Tibial nerve (tissue), 4 donors: ENCODE data around the gene HSF4. TPM values are rescaled to one million over a fixed set of nuclear protein-coding genes. Genes with fewer than 3 reads are reported as not detected.

Source experiments
- DNase-seq, 2 donors: peaks; one replicate each; pipeline ENCODE4 v3.0.0-alpha.2; 2019; ENCODE audit warnings: low spot score in 2 of 2
- H3K27ac ChIP-seq, 4 donors: fragments of 200-600 bp; sonication (generic) in 3 of 4; one replicate each; pipeline ENCODE4 v1.5.1; 2017 to 2019; ENCODE audit warnings: mild to moderate bottlenecking in 1 of 4
- H3K27me3 ChIP-seq, 2 donors: fragments of 200-600 bp; sonication (generic) in 1 of 2; one replicate each; pipeline versions ENCODE4 v1.5.1 to v1.6.0; 2017 to 2019
- H3K36me3 ChIP-seq, 3 donors: fragments of 200-600 bp; sonication (generic); one replicate each; pipeline ENCODE4 v1.5.1; 2018 to 2019
- H3K4me1 ChIP-seq, 4 donors: fragments of 200-600 bp; sonication (generic) in 3 of 4; one replicate each; pipeline ENCODE4 v1.5.1; 2017 to 2019
- H3K4me3 ChIP-seq, 4 donors: fragments of 200-600 bp; sonication (generic) in 3 of 4; one replicate each; pipeline ENCODE4 v1.5.1; 2017 to 2019; ENCODE audit warnings: mild to moderate bottlenecking in 1 of 4, moderate library complexity in 1 of 4
- H3K9me3 ChIP-seq, 4 donors: fragments of 200-600 bp; sonication (generic) in 3 of 4; one replicate each; pipeline ENCODE4 v1.5.1; 2017 to 2019
- EP300 ChIP-seq, 2 donors: sonication (generic); formaldehyde crosslinking; IDR thresholded peaks; one replicate each; pipeline ENCODE4 v1.6.1; 2017; ENCODE audit warnings: antibody characterized with exemption in 2 of 2, mild to moderate bottlenecking in 1 of 2
- POLR2A ChIP-seq, 2 donors: fragments of 450-650 bp; IDR thresholded peaks; one replicate each; pipeline ENCODE4 v1.6.1; 2017; ENCODE audit warnings: antibody characterized with exemption in 2 of 2, mild to moderate bottlenecking in 2 of 2, moderate library complexity in 2 of 2
- WGBS, 2 donors: methylation state at CpG; one replicate each; pipeline ENCODE4 v1.1.5; 2018; 5-methylcytosine and 5-hydroxymethylcytosine counted together
- total RNA-seq, 4 donors: library from RNA; depleted of rRNA; stranded (reverse); fragments of >200 nt; gene quantifications; one replicate each; pipeline ENCODE4 v1.1.0, GENCODE V29; 2016
- TF ChIP-seq, protein P1 (sequence below), 5 experiments: fragments of 200-600 bp in 3 of 5; fragments of 450-650 bp in 2 of 5; sonication (generic) in 3 of 5; IDR thresholded peaks; one replicate each; pipeline ENCODE4 v1.5.1; 2016 to 2019; ENCODE audit warnings: antibody characterized with exemption in 5 of 5, mild to moderate bottlenecking in 3 of 5, moderate library complexity in 2 of 5

Gene HSF4
- total RNA-seq, 4 donors from 2014 or later: 103 to 167 (median 153) TPM

DNA sequence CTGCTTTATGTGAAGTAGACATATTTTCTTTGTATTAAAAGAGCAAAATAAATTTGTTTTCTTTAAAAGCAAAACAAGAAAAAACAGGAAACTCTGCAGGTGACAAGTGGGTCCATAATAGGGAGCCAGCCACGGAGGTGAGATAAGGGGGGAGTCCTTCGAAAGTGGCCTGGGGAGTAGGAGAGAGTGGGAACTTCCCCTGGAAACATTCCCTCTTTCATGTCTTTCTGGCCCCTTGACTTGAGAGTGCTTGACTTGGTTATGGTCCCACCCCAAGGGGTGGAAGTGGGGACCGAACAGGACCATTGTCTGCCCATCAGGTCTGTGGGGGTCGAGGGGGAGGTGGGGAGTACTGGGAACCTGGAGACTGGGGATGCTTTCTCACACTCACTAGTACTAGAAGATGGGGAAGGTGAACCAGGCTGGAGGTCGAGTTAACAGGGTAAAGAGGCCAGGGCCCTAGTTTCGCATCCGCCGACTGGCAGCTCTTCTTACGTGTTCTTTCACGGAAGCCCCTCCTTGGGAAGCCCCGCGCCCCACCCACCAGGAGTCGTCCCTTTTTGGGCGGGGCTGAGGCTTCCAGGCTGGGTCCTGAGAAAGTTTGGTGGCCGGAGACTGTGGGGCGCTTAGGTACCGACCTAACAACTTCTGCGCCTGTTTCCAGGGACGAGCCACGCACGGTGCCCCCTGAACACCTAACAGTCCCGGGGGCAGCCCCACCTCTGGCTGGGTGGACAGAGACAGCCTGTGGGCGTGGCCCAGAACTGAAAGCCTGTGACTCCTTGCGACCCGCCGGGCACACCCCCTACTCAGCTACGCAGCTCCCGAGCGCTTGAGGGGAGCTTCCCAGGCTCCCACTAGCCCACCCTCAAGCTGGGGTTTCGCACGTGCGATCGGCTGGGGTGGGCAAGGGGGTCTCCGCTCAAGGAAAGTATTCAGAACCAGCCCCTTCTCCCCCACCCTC, 5.6 kb upstream of the HSF4 start:
- TF ChIP-seq EP300 (IDR thresholded peaks at IDR 0.05): no peak
- no peak for TF ChIP-seq POLR2A (IDR thresholded peaks at IDR 0.05)
- TF ChIP-seq, protein P1, sequence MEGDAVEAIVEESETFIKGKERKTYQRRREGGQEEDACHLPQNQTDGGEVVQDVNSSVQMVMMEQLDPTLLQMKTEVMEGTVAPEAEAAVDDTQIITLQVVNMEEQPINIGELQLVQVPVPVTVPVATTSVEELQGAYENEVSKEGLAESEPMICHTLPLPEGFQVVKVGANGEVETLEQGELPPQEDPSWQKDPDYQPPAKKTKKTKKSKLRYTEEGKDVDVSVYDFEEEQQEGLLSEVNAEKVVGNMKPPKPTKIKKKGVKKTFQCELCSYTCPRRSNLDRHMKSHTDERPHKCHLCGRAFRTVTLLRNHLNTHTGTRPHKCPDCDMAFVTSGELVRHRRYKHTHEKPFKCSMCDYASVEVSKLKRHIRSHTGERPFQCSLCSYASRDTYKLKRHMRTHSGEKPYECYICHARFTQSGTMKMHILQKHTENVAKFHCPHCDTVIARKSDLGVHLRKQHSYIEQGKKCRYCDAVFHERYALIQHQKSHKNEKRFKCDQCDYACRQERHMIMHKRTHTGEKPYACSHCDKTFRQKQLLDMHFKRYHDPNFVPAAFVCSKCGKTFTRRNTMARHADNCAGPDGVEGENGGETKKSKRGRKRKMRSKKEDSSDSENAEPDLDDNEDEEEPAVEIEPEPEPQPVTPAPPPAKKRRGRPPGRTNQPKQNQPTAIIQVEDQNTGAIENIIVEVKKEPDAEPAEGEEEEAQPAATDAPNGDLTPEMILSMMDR (IDR thresholded peaks at IDR 0.05): no peak
- peaks cover 0 to 36% of the 10 kb centered on the region in 2 donors for H3K27me3 ChIP-seq
- H3K36me3 ChIP-seq: no peaks in the 10 kb centered on the region
- peak overlapping the region; percentile 66 to 91 (median 82) for H3K4me3 ChIP-seq
- 5 to 10% methylated on average over 22 to 33 of the region's 34 CpGs for WGBS, 2 donors
- H3K9me3 ChIP-seq: no peaks in the 10 kb centered on the region
- H3K4me1 ChIP-seq: peaks cover 0 to 68% (median 36%) of the 10 kb centered on the region in 4 donors
- no peak for DNase-seq
- peak overlapping the region; percentile 31 to 87 (median 58) for H3K27ac ChIP-seq

DNA sequence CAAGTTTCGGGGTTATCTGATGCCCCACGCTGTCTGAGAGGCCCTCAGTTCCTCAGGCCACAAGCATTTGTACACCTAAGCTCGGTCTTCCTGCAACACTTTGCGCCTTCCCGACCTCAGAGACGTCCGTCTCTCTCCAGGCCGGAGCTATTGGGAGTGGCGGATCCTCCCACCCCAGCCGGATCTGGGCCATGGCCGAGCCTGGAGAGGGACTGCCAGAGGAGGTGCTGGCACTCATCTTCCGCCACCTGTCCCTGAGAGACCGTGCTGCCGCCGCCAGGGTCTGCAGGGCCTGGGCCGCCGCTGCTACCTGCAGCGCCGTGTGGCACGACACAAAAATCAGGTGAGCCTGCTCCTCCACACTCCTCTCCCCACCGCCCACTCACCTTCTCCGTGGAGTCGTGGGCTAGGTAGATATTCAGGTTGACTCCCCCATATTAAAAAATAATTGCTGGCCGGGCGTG, 2.9 kb upstream of the HSF4 start:
- peaks cover 0 to 73% (median 39%) of the 10 kb centered on the region in 4 donors for H3K4me1 ChIP-seq
- TF ChIP-seq, protein P1 (IDR thresholded peaks at IDR 0.05): no peak
- TF ChIP-seq EP300 (IDR thresholded peaks at IDR 0.05) (no peak), POLR2A (IDR thresholded peaks at IDR 0.05) (no peak)
- no peak for DNase-seq
- peaks cover 0 to 57% of the 10 kb centered on the region in 2 donors for H3K27me3 ChIP-seq
- no peaks in the 10 kb centered on the region for H3K9me3 ChIP-seq
- WGBS, 2 donors: 34% methylated on average over 20 to 25 of the region's 25 CpGs
- H3K27ac ChIP-seq: no peak overlapping the region
- no peaks in the 10 kb centered on the region for H3K36me3 ChIP-seq
- peak overlapping the region in 1 of 4 donors; percentile 85 for H3K4me3 ChIP-seq

GRCh38 chr16:67162506-67163163, 1.9 kb upstream of the HSF4 start:
- no peaks in the 10 kb centered on the region for H3K9me3 ChIP-seq
- peak overlapping the region in 2 of 4 donors; percentile 26 to 49 for H3K4me3 ChIP-seq
- DNase-seq: no peak
- H3K27me3 ChIP-seq: peaks cover 0 to 60% of the 10 kb centered on the region in 2 donors
- H3K36me3 ChIP-seq: no peaks in the 10 kb centered on the region
- TF ChIP-seq EP300 (IDR thresholded peaks at IDR 0.05) (no peak), POLR2A (IDR thresholded peaks at IDR 0.05) (no peak)
- TF ChIP-seq, protein P1 (IDR thresholded peaks at IDR 0.05): no peak
- H3K4me1 ChIP-seq: peaks cover 0 to 73% (median 39%) of the 10 kb centered on the region in 4 donors
- peak overlapping the region in 1 of 4 donors; percentile 78 for H3K27ac ChIP-seq
- WGBS, 2 donors: 24 to 37% methylated on average over 15 to 24 of the region's 44 CpGs

DNA sequence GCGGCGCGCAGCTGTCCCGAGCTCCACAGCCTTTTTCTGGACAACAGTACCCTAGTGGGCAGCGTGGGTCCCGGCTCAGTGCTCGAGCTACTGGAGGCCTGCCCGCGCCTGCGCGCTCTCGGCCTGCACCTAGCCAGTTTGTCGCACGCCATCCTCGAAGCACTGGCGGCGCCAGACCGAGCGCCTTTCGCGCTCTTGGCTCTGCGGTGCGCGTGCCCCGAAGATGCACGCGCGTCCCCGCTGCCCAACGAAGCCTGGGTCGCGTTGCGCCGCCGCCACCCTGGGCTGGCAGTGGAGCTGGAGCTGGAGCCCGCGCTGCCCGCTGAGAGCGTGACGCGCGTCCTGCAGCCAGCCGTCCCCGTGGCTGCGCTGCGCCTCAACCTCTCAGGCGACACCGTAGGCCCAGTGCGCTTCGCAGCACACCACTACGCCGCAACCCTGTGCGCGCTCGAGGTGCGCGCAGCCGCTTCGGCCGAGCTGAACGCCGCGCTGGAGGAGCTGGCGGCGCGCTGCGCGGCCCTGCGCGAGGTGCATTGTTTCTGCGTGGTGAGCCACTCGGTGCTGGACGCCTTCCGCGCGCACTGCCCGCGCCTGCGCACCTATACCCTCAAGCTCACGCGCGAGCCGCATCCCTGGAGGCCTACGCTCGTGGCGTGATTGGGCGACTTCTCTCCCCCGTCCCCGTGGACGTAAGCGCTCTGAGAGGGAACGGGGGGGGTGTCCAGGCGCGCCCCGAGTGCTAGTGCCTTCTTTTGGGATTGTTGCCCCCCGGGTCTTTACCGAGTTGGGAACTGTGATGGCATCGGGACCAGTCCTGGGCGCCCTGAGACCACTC, 1.2 kb upstream of the HSF4 start:
- Histone ChIP-seq H3K4me1 (peaks cover 0 to 73% (median 39%) of the 10 kb centered on the region in 4 donors), H3K36me3 (no peaks in the 10 kb centered on the region), H3K9me3 (no peaks in the 10 kb centered on the region), H3K27ac (peak overlapping the region; percentile 56 to 78 (median 60)), H3K4me3 (peak overlapping the region; percentile 24 to 49 (median 27)), H3K27me3 (peaks cover 0 to 64% of the 10 kb centered on the region in 2 donors)
- peak in 1 of 2 donors; percentile 16 for DNase-seq
- WGBS, 2 donors: 4 to 6% methylated on average over 43 to 72 of the region's 99 CpGs
- no peak for TF ChIP-seq EP300 (IDR thresholded peaks at IDR 0.05)
- peak in 1 of 2 donors; percentile 27 for TF ChIP-seq POLR2A (IDR thresholded peaks at IDR 0.05)
